HG03025 (cell line): ENCODE data around the gene PHAF1.
A peak's percentile ranks its signal among the peaks of the same experiment; 100 is the strongest.

Source experiments
- ATAC-seq: cut with Tn5 transposase; IDR thresholded peaks from one replicate; pipeline ENCODE4 v1.9.1; 2021; ENCODE audit warnings: mild to moderate bottlenecking, moderate library complexity; ENCODE audit not compliant: unreplicated experiment, low FRiP score

PHAF1 gene

GRCh38 chr16:67109407-67110135, at the start of gene PHAF1:
TSS of gene PHAF1 (plus strand) at chr16:67109941. CDS start at chr16:67110176, 235 bp downstream.
- ATAC-seq: peak; percentile 85

- ATAC-seq: no peak
These were observed 46.7 kb upstream of the PHAF1 start for GRCh38 chr16:67063008-67063407.

DNA sequence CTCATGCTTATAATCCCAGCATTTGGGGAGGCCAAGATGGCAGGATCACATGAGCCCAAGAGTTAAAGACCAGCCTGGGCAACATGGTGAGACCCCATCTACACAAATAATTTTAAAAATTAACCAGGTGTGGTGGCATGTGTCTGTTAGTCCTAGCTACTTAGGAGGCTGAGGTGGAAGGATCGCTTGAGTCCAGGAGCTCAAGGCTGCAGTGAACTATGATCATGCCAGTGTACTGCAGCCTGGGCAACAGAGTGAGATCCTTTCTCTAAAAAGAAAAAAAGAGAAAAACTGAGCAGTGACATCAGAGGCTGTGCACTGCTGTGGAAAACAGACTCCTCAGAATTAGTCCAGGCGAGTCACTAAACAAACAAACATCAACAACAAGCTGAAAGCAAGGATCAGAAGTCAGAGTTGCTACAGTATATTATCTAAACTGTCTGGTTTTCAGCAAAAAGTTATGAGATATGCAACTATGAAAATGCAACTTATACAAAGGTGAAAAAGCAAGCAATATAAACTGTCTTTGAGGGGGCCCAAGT, 41.5 kb upstream of the PHAF1 start:
- no peak for ATAC-seq

DNA sequence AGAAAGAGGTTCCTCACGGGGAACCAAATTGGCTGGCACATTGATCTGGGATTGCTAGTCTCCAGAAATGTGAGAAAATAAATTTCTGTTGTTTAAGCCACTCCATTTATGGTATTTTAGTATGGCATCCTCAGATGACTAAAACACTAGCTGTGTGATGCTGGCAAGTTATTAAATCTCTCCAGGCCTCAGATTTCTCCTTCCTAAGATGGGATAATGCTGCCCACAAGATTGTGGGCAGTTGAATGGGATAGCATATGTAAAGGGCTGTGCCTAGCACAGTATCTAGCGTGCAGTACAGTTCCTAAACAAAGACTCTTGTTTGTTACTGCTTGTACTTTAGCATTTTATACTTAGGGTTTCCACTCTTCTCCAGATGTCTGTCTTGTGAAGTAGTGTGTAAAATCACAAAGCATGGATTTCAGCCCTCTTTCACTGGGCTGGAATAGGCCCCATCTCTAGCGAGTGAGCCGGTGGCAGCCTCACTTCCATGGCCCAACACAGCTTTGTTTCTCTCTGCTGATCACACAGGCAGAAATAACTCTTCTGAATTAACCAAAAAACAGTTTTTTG, 38.2 kb upstream of the PHAF1 start:
- no peak for ATAC-seq

DNA sequence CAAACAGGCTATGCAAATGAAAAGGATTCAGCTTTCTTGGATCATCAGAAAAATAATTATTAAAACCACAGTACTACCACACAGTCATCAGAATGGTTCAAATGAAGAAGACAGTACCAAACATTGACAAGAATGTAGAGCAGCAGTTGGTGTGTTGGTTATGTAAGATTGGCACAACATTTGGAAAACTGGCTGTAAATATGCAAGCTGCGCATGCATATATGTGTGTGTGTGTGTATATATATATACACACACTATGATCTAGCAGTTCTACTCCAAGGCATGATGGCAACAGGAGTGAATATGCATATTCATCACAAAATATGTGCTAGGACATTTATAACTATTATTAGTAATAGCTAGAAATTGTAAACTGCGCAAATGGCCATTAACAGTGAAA, 34.4 kb upstream of the PHAF1 start:
- no peak for ATAC-seq

GRCh38 chr16:67077871-67078270, 31.9 kb upstream of the PHAF1 start:
- no peak for ATAC-seq

DNA sequence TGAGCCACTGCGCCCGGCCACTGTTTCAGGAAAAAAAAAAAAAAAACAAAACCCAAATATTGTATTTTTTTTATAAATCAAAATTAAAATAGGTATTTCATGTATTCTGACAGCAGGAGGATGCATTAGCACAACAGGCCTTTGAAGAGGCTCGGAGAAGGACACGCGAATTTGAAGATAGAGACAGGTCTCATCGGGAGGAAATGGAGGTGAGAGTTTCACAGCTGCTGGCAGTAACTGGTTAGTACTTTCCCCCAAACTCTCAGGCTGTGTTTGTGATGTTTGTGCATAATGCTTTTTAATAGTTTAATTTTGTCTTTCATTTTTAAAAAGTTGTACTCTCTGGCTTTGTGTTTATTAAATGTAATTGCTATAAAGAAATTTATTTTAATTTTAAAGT, 27.6 kb upstream of the PHAF1 start:
- no peak for ATAC-seq

GRCh38 chr16:67082891-67083290, 26.9 kb upstream of the PHAF1 start:
- no peak for ATAC-seq

DNA sequence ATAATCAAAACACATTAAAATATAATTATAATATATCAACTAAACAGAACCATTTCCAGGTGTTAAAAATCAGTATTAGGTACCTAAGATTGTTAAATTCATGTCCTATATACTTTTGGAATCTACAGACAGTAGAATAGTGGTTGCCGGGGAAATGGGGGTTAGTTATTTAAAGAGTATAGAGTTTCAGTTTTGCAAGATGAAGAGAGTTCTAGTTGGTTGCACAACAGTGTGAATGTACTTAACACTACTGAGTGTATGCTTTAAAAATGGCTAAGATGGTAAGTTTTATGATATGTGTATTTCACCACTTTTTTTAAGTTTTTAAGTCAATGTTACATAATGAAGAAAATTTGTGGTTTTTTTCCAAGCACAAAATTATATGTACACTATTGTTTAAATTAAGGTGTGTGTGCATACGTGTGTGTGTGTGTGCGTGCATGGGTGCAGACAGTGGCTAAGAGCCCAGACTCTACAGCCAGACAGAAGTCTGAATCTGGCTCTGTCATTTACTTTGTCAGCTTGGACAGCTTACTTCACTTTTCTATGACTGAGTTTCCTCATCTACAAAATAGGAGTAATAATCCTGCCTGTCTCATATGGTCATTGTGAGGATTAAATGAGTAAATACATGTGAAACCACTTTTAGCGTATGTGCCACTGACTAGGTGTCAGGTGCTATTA, 25.3 kb upstream of the PHAF1 start:
- peak; percentile 59 for ATAC-seq

DNA sequence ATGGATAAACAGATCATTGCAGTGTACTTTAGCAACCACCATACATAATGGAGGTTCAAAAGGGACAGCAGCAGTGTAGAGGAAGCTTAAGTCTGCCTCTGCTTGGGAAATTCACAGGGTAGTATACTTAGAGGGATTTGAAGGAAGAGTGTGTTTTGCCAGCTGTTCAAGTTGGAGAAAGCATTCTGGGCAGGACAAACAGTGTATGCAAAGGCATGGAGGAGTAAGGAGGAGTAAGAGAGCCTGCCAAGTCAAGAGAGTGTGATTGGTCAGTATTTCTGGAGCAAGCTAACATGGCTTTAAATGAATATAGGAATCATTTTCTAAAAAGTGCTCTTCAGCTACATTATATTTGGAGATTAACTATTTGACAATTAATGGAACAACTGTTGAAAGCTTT, 22.9 kb upstream of the PHAF1 start:
- ATAC-seq: no peak

GRCh38 chr16:67087291-67087690, 22.4 kb upstream of the PHAF1 start:
- no peak for ATAC-seq

DNA sequence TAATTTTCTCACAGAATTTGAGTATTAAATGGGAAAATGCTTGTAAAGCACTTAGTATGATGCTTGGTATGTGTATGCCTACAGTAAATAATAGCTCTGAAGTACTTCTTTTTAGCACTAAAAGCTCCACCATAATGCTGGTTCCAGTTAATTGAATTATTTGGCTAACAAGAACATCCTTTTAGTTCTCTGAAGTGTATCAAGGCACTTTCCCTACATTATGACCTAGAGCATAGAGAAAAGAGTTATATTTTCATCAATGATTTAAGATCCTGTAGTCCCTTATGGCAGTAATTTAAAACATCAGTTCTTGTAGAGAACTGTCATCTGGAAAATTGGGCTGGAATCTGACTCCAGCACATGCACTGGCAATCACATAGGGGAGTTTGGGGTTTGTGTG, 21.9 kb upstream of the PHAF1 start:
- ATAC-seq: no peak

DNA sequence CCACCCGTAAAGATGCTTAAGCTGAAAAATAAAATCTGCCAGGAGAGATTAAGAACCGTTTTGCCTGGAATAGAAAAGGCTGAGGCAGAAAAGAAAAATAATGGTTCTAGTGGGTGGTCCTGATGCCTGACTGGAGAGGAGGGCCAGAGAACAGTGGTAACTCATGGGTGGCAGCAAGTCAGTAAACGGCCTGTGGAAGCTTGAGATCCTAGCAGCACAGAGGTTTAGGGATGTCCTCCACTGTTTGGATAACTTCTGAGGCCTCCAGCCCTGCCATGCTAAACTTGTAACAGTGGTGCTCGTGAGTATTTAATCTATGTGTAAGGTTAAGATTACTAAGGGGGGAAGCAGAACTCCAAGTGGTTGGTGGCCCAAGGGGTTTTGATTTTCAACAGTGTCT, 21.2 kb upstream of the PHAF1 start:
- no peak for ATAC-seq

- ATAC-seq: no peak
These were observed 20.6 kb upstream of the PHAF1 start for GRCh38 chr16:67089101-67089500.

GRCh38 chr16:67091906-67092566, 17.7 kb upstream of the PHAF1 start:
- no peak for ATAC-seq

GRCh38 chr16:67093098-67093726, 16.5 kb upstream of the PHAF1 start:
- ATAC-seq: no peak

- no peak for ATAC-seq
These were observed 11.1 kb upstream of the PHAF1 start for GRCh38 chr16:67098599-67098998.

GRCh38 chr16:67100569-67101310, 9.0 kb upstream of the PHAF1 start:
- ATAC-seq: no peak

DNA sequence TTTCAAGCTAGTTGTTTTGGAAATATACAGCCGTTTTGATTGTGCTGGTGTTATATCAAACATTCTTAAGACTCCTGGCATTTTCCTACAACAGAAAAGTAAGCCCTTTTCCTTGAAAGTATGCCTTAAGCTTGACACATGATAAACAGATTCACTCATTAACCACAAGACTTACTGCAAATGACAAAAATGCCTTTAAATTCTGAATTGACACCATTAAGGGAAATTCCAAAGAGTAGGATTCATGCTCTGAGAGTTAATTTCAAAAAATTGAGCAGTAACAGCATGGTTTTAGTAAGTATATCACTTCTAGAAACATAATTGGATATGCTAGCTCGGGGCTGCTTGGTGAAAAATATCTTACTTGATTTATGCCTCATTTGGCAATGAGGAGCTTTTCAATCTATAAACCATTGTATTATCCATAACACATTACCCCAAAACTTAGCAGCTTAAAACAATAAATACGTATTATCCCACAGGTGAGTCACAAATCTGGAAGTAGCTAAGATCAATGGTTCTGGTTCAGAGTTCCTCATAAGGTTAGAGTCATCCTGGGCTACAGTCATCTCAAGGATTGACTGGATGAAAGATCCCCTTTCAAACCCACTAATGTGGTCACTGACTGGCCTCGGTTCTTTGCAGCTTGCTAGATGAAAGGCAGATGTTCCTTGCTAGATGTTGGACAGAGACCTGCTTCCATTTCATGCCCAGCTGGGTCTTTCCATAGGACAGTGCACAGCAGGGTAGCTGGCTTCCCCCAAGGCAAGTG, 8.2 kb upstream of the PHAF1 start:
- ATAC-seq: no peak
